ENCODE measurements around the gene ANKMY1. TPM values are rescaled to one million over a fixed set of nuclear protein-coding genes. Genes with fewer than 3 reads are reported as not detected.

Gene ANKMY1
- total RNA-seq, 1 donor from 2014 or later, result 16.8 TPM

DNA sequence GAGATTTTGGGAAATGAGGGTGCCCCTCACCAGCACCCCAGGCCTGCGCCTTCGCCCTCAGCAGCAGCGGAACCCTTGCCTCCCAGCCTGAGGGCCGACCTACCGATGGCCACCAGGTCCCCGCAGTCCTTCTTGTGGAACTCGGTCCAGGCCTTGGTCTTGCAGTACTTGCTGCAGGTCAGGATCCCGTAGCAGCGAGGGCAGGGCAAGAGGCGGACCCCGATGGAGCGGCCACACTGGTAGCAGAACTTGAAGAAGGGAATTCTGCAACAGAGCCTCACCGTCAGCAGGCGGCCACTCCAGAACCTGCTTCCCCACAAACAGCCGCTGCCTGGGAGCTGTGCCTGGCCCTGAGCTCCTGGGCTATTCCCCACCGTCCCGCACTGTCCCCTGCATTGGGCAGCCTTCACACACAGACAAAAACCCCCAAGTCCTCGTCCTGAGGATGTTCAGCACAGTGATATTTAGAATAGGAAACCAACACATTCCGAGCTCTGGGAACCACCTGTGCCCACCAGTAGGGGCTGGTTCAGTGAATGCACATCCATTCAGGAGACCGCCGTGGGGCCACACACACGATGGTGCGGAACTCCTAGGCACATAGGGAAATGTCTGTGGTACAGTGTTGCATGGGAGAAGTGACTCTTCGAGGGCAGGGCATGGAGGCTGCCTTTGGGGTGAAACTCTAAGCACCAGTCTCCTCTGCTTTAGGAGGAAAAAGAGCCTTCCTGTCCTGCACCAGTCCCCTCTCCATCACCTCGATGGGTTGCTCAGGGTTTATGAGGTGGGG is 76.8 kb downstream of the ANKMY1 start:
- Mint-ChIP-seq H3K4me3 (no peak overlapping the region), H3K9me3 (no peaks in the 10 kb centered on the region), H3K27me3 (no peaks in the 10 kb centered on the region), H3K4me1 (ENCODE audit: unreplicated experiment) (no peaks in the 10 kb centered on the region), H3K27ac (no peak overlapping the region), H3K36me3 (peaks cover 4% of the 10 kb centered on the region)
- no peak for DNase-seq (ENCODE audit: extremely low spot score, unreplicated experiment)
- TF ChIP-seq CTCF (conservative IDR thresholded peaks at IDR 0.05), result no peak

DNA sequence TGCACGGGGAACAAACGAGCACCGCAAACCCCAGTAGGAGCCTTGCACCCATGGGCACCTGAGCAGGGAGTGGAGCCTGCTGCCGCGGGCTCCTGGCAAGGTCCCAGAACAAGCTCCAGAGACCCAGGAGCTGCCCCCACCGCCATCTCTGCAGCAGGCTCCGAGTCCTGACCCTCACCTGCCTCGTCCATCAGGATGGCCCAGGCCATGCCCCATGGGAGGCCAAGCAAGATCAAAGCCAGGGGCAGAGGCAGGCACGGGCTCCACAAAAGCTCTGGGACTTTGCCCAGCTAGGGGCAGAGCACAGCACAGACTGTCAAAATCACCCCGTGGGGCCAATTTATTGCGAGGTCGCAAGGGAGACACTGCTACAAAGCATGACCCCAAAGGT is 78.7 kb downstream of the ANKMY1 start:
- no peak for DNase-seq (ENCODE audit: extremely low spot score, unreplicated experiment)
- H3K36me3 Mint-ChIP-seq, result peaks cover 9% of the 10 kb centered on the region
- no peaks in the 10 kb centered on the region for H3K4me1 Mint-ChIP-seq (ENCODE audit: unreplicated experiment)
- H3K27me3 Mint-ChIP-seq, result no peaks in the 10 kb centered on the region
- H3K9me3 Mint-ChIP-seq, result no peaks in the 10 kb centered on the region
- TF ChIP-seq CTCF (conservative IDR thresholded peaks at IDR 0.05), result no peak
- no peak overlapping the region for H3K4me3 Mint-ChIP-seq
- no peak overlapping the region for H3K27ac Mint-ChIP-seq

DNA sequence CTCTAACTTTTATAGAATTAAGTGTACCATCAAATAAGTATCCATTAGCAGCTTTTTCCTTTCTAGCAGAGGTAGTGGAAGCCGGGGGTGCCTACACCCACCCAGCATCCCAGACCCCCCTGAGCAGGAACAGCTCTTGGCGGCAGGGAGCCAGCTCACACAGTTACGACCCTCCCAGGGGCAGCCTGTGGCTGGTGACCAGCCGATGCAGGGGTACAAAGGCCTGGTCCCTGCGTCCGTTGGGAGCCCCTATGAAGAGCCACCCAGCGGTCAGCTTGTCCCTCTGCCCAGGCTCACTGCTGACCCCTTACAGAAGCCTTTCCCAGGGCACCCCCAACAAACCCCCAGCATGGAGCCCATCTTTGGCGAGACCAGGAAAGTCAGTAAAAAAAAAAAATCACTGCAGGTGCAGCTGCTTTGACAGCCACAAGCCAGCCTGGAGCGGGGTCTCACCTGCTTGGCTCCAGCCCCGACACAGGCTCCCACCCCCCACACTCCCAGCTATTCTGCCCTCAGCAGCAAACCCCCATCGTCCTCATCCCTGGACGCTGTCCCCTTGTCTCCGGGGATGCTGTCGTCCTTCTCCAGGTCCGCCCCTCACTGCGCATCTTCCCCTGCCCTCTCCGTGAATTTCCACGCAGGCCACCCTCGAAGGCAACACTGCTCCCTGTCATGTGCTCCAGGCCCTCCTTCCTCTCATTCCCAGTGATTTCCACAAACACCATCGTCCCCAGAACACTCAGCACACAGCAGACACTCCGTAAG is 79.3 kb downstream of the ANKMY1 start:
- no peak for DNase-seq (ENCODE audit: extremely low spot score, unreplicated experiment)

DNA sequence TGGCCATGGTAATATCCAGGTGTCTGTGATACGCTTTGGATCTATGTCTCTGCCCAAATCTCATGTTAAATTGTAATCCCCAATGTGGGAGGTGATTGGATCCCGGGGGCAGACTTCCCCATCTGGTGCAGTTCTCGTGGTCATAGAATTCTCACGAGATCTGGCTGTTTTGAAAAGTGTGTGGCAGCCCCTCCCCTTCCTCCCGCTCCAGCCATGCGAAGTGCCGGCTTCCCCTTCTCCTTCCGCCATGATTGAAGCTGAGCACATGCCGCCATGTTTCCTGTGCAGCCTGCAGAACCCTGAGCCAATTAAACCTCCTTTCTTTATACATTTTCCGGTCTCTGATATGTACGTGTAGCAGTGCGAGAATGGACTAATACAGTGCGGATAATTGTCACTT is 79.9 kb downstream of the ANKMY1 start:
- Mint-ChIP-seq H3K36me3 (peaks cover 16% of the 10 kb centered on the region), H3K4me3 (no peak overlapping the region), H3K27ac (no peak overlapping the region), H3K27me3 (no peaks in the 10 kb centered on the region), H3K9me3 (peaks cover 6% of the 10 kb centered on the region), H3K4me1 (ENCODE audit: unreplicated experiment) (no peaks in the 10 kb centered on the region)
- TF ChIP-seq CTCF (conservative IDR thresholded peaks at IDR 0.05), result no peak
- DNase-seq (ENCODE audit: extremely low spot score, unreplicated experiment), result no peak

More for the DNA sequence above, 79.3 kb downstream of the ANKMY1 start:
- Mint-ChIP-seq H3K36me3 (peaks cover 13% of the 10 kb centered on the region), H3K27me3 (no peaks in the 10 kb centered on the region), H3K4me1 (ENCODE audit: unreplicated experiment) (no peaks in the 10 kb centered on the region), H3K4me3 (no peak overlapping the region), H3K9me3 (peaks cover 2% of the 10 kb centered on the region), H3K27ac (no peak overlapping the region)
- no peak for TF ChIP-seq CTCF (conservative IDR thresholded peaks at IDR 0.05)

DNA sequence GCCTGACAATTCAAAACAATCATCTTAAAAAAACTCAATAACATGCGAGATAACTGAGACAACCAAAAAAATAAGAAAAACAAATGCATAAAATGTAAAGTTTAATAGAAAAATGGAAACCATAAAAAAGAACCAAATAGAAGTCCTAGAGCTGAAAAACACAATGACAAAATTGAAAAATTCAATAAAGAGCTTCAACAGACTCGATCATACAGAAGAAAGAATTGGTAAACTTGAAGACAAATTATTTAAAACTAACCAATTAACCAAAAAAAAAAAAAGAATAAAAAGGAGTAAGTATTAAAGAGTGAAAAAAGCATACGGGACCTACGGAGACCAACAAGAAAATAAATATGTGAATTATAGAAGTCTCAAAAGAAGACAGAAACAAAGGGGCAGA is 84.6 kb downstream of the ANKMY1 start:
- peaks cover 6% of the 10 kb centered on the region for H3K9me3 Mint-ChIP-seq
- no peak overlapping the region for H3K4me3 Mint-ChIP-seq
- no peak for DNase-seq (ENCODE audit: extremely low spot score, unreplicated experiment)
- no peak for TF ChIP-seq CTCF (conservative IDR thresholded peaks at IDR 0.05)
- H3K36me3 Mint-ChIP-seq, result peaks cover 13% of the 10 kb centered on the region
- no peak overlapping the region for H3K27ac Mint-ChIP-seq
- H3K4me1 Mint-ChIP-seq (ENCODE audit: unreplicated experiment), result peaks cover 8% of the 10 kb centered on the region
- no peaks in the 10 kb centered on the region for H3K27me3 Mint-ChIP-seq
